ENCODE measurements around the gene LRRC45.
A peak's percentile ranks its signal among the peaks of the same experiment; 100 is the strongest.

LRRC45 gene

GRCh38 chr17:82018152-82018988 lies 4.7 kb upstream of the LRRC45 start (continued):
- TF ChIP-seq ZBTB8A (tag by site-specific recombination; IDR thresholded peaks at IDR 0.05) (no peak), HOXC10 (CRISPR knock-in tag; IDR thresholded peaks at IDR 0.05) (no peak), ZBTB21 (tag by site-specific recombination; IDR thresholded peaks at IDR 0.05) (no peak), ZNF335 (tag by site-specific recombination; conservative IDR thresholded peaks at IDR 0.05) (no peak; the same call in 1 of the 2 replicates), ZNF677 (tag by site-specific recombination; IDR thresholded peaks at IDR 0.05) (no peak), GLI4 (tag by site-specific recombination; IDR thresholded peaks at IDR 0.05) (no peak), ZNF184 (tag by site-specific recombination; IDR thresholded peaks at IDR 0.05) (no peak), EGR2 (tag by site-specific recombination; IDR thresholded peaks at IDR 0.05; ENCODE audit: low read depth) (no peak), ZBTB1 (tag by site-specific recombination; IDR thresholded peaks at IDR 0.05) (no peak), SP3 (tag by site-specific recombination; IDR thresholded peaks at IDR 0.05) (0 out of 2 replicates have a peak, but pooled peaks have one; percentile 12), GLIS1 (tag by site-specific recombination; IDR thresholded peaks at IDR 0.05) (0 out of 2 replicates have a peak, but pooled peaks have one; percentile 7), ZNF530 (tag by site-specific recombination; IDR thresholded peaks at IDR 0.05; ENCODE audit: low read depth) (no peak), SCRT2 (tag by site-specific recombination; IDR thresholded peaks at IDR 0.05) (no peak), SALL2 (tag by site-specific recombination; IDR thresholded peaks at IDR 0.05; ENCODE audit: borderline replicate concordance) (no peak), HOXA7 (CRISPR knock-in tag; IDR thresholded peaks at IDR 0.05; ENCODE audit: borderline replicate concordance) (no peak), OSR2 (tag by site-specific recombination; IDR thresholded peaks at IDR 0.05) (no peak), ZIC2 (tag by site-specific recombination; IDR thresholded peaks at IDR 0.05) (peak; percentile 32; the same call in 1 of the 2 replicates), KLF8 (tag by site-specific recombination; IDR thresholded peaks at IDR 0.05) (no peak), ZNF214 (tag by site-specific recombination; IDR thresholded peaks at IDR 0.05; ENCODE audit: borderline replicate concordance) (no peak), ZNF202 (tag by site-specific recombination; IDR thresholded peaks at IDR 0.05; ENCODE audit: borderline replicate concordance) (no peak), ZBTB48 (tag by site-specific recombination; IDR thresholded peaks at IDR 0.05) (no peak), ZNF776 (tag by site-specific recombination; IDR thresholded peaks at IDR 0.05; ENCODE audit: borderline replicate concordance) (no peak), ZSCAN16 (tag by site-specific recombination; IDR thresholded peaks at IDR 0.05) (no peak), ZNF837 (tag by site-specific recombination; IDR thresholded peaks at IDR 0.05) (no peak), SP2 (tag by site-specific recombination; IDR thresholded peaks at IDR 0.05) (peak; percentile 26; the same call in 1 of the 2 replicates), ZNF174 (tag by site-specific recombination; IDR thresholded peaks at IDR 0.05) (no peak), ZNF501 (tag by site-specific recombination; IDR thresholded peaks at IDR 0.05) (no peak), ZNF473 (tag by site-specific recombination; IDR thresholded peaks at IDR 0.05) (no peak), ZNF558 (tag by site-specific recombination; IDR thresholded peaks at IDR 0.05) (no peak)
- TF ChIP-seq, protein P1, sequence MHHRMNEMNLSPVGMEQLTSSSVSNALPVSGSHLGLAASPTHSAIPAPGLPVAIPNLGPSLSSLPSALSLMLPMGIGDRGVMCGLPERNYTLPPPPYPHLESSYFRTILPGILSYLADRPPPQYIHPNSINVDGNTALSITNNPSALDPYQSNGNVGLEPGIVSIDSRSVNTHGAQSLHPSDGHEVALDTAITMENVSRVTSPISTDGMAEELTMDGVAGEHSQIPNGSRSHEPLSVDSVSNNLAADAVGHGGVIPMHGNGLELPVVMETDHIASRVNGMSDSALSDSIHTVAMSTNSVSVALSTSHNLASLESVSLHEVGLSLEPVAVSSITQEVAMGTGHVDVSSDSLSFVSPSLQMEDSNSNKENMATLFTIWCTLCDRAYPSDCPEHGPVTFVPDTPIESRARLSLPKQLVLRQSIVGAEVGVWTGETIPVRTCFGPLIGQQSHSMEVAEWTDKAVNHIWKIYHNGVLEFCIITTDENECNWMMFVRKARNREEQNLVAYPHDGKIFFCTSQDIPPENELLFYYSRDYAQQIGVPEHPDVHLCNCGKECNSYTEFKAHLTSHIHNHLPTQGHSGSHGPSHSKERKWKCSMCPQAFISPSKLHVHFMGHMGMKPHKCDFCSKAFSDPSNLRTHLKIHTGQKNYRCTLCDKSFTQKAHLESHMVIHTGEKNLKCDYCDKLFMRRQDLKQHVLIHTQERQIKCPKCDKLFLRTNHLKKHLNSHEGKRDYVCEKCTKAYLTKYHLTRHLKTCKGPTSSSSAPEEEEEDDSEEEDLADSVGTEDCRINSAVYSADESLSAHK (tag by site-specific recombination; IDR thresholded peaks at IDR 0.05) = no peak
- TF ChIP-seq, protein P2, sequence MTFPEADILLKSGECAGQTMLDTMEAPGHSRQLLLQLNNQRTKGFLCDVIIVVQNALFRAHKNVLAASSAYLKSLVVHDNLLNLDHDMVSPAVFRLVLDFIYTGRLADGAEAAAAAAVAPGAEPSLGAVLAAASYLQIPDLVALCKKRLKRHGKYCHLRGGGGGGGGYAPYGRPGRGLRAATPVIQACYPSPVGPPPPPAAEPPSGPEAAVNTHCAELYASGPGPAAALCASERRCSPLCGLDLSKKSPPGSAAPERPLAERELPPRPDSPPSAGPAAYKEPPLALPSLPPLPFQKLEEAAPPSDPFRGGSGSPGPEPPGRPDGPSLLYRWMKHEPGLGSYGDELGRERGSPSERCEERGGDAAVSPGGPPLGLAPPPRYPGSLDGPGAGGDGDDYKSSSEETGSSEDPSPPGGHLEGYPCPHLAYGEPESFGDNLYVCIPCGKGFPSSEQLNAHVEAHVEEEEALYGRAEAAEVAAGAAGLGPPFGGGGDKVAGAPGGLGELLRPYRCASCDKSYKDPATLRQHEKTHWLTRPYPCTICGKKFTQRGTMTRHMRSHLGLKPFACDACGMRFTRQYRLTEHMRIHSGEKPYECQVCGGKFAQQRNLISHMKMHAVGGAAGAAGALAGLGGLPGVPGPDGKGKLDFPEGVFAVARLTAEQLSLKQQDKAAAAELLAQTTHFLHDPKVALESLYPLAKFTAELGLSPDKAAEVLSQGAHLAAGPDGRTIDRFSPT (tag by site-specific recombination; IDR thresholded peaks at IDR 0.05) = peak; percentile 55; the same call in 1 of the 2 replicates
- TF ChIP-seq, protein P3, sequence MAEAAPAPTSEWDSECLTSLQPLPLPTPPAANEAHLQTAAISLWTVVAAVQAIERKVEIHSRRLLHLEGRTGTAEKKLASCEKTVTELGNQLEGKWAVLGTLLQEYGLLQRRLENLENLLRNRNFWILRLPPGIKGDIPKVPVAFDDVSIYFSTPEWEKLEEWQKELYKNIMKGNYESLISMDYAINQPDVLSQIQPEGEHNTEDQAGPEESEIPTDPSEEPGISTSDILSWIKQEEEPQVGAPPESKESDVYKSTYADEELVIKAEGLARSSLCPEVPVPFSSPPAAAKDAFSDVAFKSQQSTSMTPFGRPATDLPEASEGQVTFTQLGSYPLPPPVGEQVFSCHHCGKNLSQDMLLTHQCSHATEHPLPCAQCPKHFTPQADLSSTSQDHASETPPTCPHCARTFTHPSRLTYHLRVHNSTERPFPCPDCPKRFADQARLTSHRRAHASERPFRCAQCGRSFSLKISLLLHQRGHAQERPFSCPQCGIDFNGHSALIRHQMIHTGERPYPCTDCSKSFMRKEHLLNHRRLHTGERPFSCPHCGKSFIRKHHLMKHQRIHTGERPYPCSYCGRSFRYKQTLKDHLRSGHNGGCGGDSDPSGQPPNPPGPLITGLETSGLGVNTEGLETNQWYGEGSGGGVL (tag by site-specific recombination; IDR thresholded peaks at IDR 0.05) = no peak
- TF ChIP-seq, protein P4, sequence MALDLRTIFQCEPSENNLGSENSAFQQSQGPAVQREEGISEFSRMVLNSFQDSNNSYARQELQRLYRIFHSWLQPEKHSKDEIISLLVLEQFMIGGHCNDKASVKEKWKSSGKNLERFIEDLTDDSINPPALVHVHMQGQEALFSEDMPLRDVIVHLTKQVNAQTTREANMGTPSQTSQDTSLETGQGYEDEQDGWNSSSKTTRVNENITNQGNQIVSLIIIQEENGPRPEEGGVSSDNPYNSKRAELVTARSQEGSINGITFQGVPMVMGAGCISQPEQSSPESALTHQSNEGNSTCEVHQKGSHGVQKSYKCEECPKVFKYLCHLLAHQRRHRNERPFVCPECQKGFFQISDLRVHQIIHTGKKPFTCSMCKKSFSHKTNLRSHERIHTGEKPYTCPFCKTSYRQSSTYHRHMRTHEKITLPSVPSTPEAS (tag by site-specific recombination; IDR thresholded peaks at IDR 0.05) = peak; percentile 13; the same call in 1 of the 2 replicates

Measured in HEK293 (cell line).